Measurements from ENCODE around the gene ATRNL1.

GRCh38 chr10:115720121-115720520 is 627.0 kb downstream of the ATRNL1 start:
- no peak for TF ChIP-seq EZH2 (IDR thresholded peaks at IDR 0.05; ENCODE audit: low read depth, unreplicated experiment)
- no peak for TF ChIP-seq CTCF (conservative IDR thresholded peaks at IDR 0.05; ENCODE audit: low read depth in 2 of 2)
- TF ChIP-seq POLR2AphosphoS5 (IDR thresholded peaks at IDR 0.05; ENCODE audit: low read depth): no peak

Measured in GM23338 (cell line).